Right lobe of liver (tissue), 6 donors: ENCODE measurements around the gene STRAP. TPM values are rescaled to one million over a fixed set of nuclear protein-coding genes. Genes with fewer than 3 reads are reported as not detected.

Experiments
- ATAC-seq, 4 donors: fragments of 200-7000 bp; cut with Tn5 transposase; one replicate each; pipeline ENCODE4 v1.9.1; 2020; ENCODE audit warnings: mild to moderate bottlenecking in 4 of 4, moderate library complexity in 4 of 4
- DNase-seq, 3 donors: peaks; one replicate each; pipeline ENCODE4 v3.0.0-alpha.2; 2020
- H3K27ac ChIP-seq, 3 donors: fragments of 200-600 bp; one replicate each; pipeline ENCODE4 v1.8.0; 2022
- H3K27me3 ChIP-seq, 2 donors: fragments of 200-600 bp; one replicate each; pipeline ENCODE4 v1.8.0; 2022
- H3K36me3 ChIP-seq, 4 donors: fragments of 200-600 bp; sonication (generic) in 1 of 4; one replicate each; pipeline versions ENCODE4 v1.5.1 to v1.8.0; 2017 to 2022; ENCODE audit warnings: control low read depth in 1 of 4
- H3K4me1 ChIP-seq, 4 donors: fragments of 200-600 bp; sonication (generic) in 1 of 4; one replicate each; pipeline versions ENCODE4 v1.5.1 to v1.8.0; 2017 to 2022; ENCODE audit warnings: control low read depth in 1 of 4
- H3K4me3 ChIP-seq, 3 donors: fragments of 200-600 bp; one replicate each; pipeline ENCODE4 v1.8.0; 2022
- H3K9me3 ChIP-seq, 4 donors: fragments of 200-600 bp; sonication (generic) in 1 of 4; one replicate each; pipeline versions ENCODE4 v1.5.1 to v1.8.0; 2017 to 2022; ENCODE audit warnings: control low read depth in 1 of 4
- CTCF ChIP-seq, 4 donors: fragments of 200-600 bp in 3 of 4; fragments of 450-650 bp in 1 of 4; IDR thresholded peaks; one replicate each; pipeline versions ENCODE4 v1.5.1 to v1.8.0; 2016 to 2022; ENCODE audit warnings: antibody characterized with exemption in 4 of 4, mild to moderate bottlenecking in 2 of 4
- POLR2A ChIP-seq: fragments of 450-650 bp; IDR thresholded peaks from one replicate; pipeline ENCODE4 v1.6.1; 2017; ENCODE audit warnings: antibody characterized with exemption, mild to moderate bottlenecking
- WGBS: methylation state at CpG from one replicate; pipeline ENCODE4 v1.1.6; 2018; ENCODE audit warnings: low coverage, low lambda C conversion rate; ENCODE audit not compliant: insufficient coverage; ENCODE audit errors: missing lambda C conversion rate; 5-methylcytosine and 5-hydroxymethylcytosine counted together
- intact Hi-C, 2 donors: fragments of 100-400 bp; cut with DNase I; formaldehyde crosslinking; loops; one replicate each; pipeline versions ENCODE4 v1.11.2 to v1.14.1; 2022
- total RNA-seq, 6 experiments: library from RNA; depleted of rRNA in 2 of 6; stranded (reverse); fragments of >200 nt in 2 of 6; fragmentation: NEBNext Ultra II Directional in 3 of 6; extraction: Animal tissue kit (Norgen Biotek cat#: 25700) in 3 of 6; gene quantifications; one replicate each; pipeline versions ENCODE4 v1.1.0 to v1.2.4, GENCODE V29; 2016 to 2023
- donor health status: DM: no; HTN: yes; CAD: no.
- donor health status: DM: no; HTN: no; CAD: no.
- donor health status: DM: no; HTN: no; CAD: no.
- donor health status: DM: no; HTN: yes; CAD: no.
- donor health status: DM: no; HTN: yes; CAD: no.

STRAP gene
- total RNA-seq, 6 experiments from 2014 or later, result 41.3 to 53.5 (median 43.0) TPM

DNA sequence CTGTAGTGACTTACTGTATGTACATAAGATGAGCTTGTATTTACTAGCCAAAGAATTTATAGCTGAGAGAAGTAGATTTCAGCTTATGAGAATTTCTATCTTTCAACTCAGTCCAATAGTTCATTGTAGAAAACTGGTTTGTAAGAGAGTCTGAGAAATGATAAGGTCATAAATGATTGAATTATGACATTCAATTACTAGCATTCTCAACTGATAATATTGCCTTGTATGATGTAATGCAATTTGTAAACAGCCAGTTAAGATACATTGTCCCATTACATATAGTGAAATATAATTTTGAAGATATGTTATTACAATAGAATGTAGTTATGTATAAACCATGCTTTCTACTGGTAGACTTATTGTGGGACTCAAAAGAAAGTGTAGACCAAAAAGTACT, 42.5 kb upstream of the STRAP start:
- intact Hi-C loops, result no loop called here
- no peaks in the 10 kb centered on the region for H3K9me3 ChIP-seq
- H3K27ac ChIP-seq, result no peak overlapping the region
- no peaks in the 10 kb centered on the region for H3K36me3 ChIP-seq
- no peaks in the 10 kb centered on the region for H3K27me3 ChIP-seq
- no peaks in the 10 kb centered on the region for H3K4me1 ChIP-seq
- TF ChIP-seq POLR2A (no peak), CTCF (IDR thresholded peaks at IDR 0.05) (no peak)
- DNase-seq (no peak), ATAC-seq (no peak)
- H3K4me3 ChIP-seq, result no peak overlapping the region

- Histone ChIP-seq H3K27ac (no peak overlapping the region), H3K36me3 (no peaks in the 10 kb centered on the region), H3K4me3 (no peak overlapping the region), H3K4me1 (no peaks in the 10 kb centered on the region), H3K27me3 (no peaks in the 10 kb centered on the region), H3K9me3 (no peaks in the 10 kb centered on the region)
- intact Hi-C loops, result no loop called here
- TF ChIP-seq CTCF (IDR thresholded peaks at IDR 0.05), result no peak
- TF ChIP-seq POLR2A, result no peak
- WGBS, result 72% methylated on average over 3 of the region's 3 CpGs
- DNase-seq (no peak), ATAC-seq (no peak)
Observed at GRCh38 chr12:15842108-15842507, 40.1 kb upstream of the STRAP start.

DNA sequence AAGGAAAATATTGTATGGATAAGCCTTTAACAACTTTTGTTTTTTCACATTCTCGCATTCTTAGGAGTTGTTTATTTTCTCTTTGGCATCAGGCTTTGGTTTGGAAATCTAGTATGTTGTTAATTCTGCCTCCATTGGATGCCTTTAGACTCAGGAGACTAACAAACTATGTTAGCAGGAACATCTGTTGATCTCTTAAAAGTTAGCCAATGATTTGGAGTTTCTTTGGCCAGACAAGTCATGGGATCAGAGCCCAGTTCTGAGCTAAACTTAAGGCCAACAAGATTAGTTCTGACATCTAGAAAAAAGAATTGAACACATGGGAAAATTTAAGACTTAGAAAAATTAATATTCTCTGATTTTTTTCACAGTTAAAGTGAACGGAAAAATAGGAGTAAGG, 35.3 kb upstream of the STRAP start:
- 61% methylated on average over 2 of the region's 2 CpGs for WGBS
- H3K36me3 ChIP-seq, result no peaks in the 10 kb centered on the region
- H3K9me3 ChIP-seq, result no peaks in the 10 kb centered on the region
- peaks cover 0 to 5% (median 2%) of the 10 kb centered on the region in 4 donors for H3K4me1 ChIP-seq
- H3K27me3 ChIP-seq, result no peaks in the 10 kb centered on the region
- H3K4me3 ChIP-seq, result no peak overlapping the region
- ATAC-seq (peak in 1 of 4 donors; percentile 28), DNase-seq (no peak)
- intact Hi-C loops, result no loop called here
- TF ChIP-seq CTCF (IDR thresholded peaks at IDR 0.05) (no peak), POLR2A (no peak)
- no peak overlapping the region for H3K27ac ChIP-seq

DNA sequence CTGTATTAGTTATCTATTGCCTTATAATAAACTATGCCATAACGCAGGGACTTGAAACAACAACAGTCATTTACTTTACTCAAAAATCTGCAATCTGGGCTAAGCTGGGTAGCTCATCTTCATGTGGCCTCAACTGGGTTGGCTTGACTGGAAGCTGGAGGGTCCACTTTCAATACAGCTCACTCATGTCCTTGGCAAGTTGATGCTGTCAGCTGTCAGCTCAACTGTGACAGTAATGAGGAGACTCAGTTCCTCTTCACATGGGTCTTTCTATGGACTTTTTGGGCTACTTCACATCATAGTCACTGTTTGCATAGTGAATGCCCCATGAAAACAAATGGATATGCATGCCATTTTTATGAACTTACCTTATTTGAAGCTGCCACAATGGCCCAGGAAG, 33.6 kb upstream of the STRAP start:
- ATAC-seq (no peak), DNase-seq (no peak)
- Histone ChIP-seq H3K27me3 (no peaks in the 10 kb centered on the region), H3K4me1 (peaks cover 0 to 5% (median 2%) of the 10 kb centered on the region in 4 donors), H3K9me3 (no peaks in the 10 kb centered on the region), H3K27ac (no peak overlapping the region), H3K4me3 (no peak overlapping the region), H3K36me3 (no peaks in the 10 kb centered on the region)
- TF ChIP-seq CTCF (IDR thresholded peaks at IDR 0.05) (no peak), POLR2A (no peak)
- 88% methylated on average over 1 of the region's 1 CpG for whole genome bisulfite sequencing
- intact Hi-C loops, result no loop called here

- Histone ChIP-seq H3K4me1 (peaks cover 0 to 10% (median 2%) of the 10 kb centered on the region in 4 donors), H3K4me3 (no peak overlapping the region), H3K27me3 (no peaks in the 10 kb centered on the region), H3K36me3 (no peaks in the 10 kb centered on the region), H3K27ac (no peak overlapping the region), H3K9me3 (no peaks in the 10 kb centered on the region)
- ATAC-seq (peak; percentile 43 to 78 (median 50)), DNase-seq (no peak)
- 43% methylated on average over 3 of the region's 3 CpGs for WGBS
- intact Hi-C loops, result loop anchor here in 1 of 2 donors (10.0 kb wide), 1 partner anchor 256 kb away; no protein-coding TSS in a partner anchor
- no peak for TF ChIP-seq POLR2A
- no peak for TF ChIP-seq CTCF (IDR thresholded peaks at IDR 0.05)
Observed at GRCh38 chr12:15851045-15851620, 31.1 kb upstream of the STRAP start.
